Measurements from ENCODE around the gene DNER. TPM values are rescaled to one million over a fixed set of nuclear protein-coding genes. Genes with fewer than 3 reads are reported as not detected.
"Not testable (repeated sequence)": the region's sequence is repeated elsewhere in the genome, so short reads cannot be mapped to it uniquely, and the experiment has no call there.

The DNER gene
- total RNA-seq, 1 donor from 2014 or later = 0.10 TPM

- no peak for DNase-seq (ENCODE audit: low spot score)
- ATAC-seq = no peak
Measured at GRCh38 chr2:229519655-229520430, 194.5 kb downstream of the DNER start.

GRCh38 chr2:229514273-229514895 is 200.0 kb downstream of the DNER start:
- no peak for DNase-seq (ENCODE audit: low spot score)
- no peak for ATAC-seq

GRCh38 chr2:229511524-229511923 is 202.8 kb downstream of the DNER start:
- ATAC-seq (no peak), DNase-seq (ENCODE audit: low spot score) (no peak)

- not testable (repeated sequence) for ATAC-seq; DNase-seq (ENCODE audit: low spot score)
Measured at GRCh38 chr2:229506699-229507098, 207.7 kb downstream of the DNER start.

GRCh38 chr2:229501051-229501794 is 213.1 kb downstream of the DNER start:
- DNase-seq (ENCODE audit: low spot score) = no peak
- no peak for ATAC-seq

- DNase-seq (ENCODE audit: low spot score) = no peak
- ATAC-seq = no peak
Measured at GRCh38 chr2:229492034-229492433, 222.3 kb downstream of the DNER start.

GRCh38 chr2:229490167-229490566 is 224.2 kb downstream of the DNER start:
- DNase-seq (ENCODE audit: low spot score) (no peak), ATAC-seq (no peak)

- ATAC-seq (no peak), DNase-seq (ENCODE audit: low spot score) (no peak)
Measured at GRCh38 chr2:229489016-229489415, 225.3 kb downstream of the DNER start.

GRCh38 chr2:229488232-229488631 is 226.1 kb downstream of the DNER start:
- DNase-seq (ENCODE audit: low spot score) = no peak
- no peak for ATAC-seq

GRCh38 chr2:229486673-229487072 is 227.7 kb downstream of the DNER start:
- ATAC-seq = no peak
- DNase-seq (ENCODE audit: low spot score) = no peak

GRCh38 chr2:229485857-229486256 is 228.5 kb downstream of the DNER start:
- no peak for DNase-seq (ENCODE audit: low spot score)
- ATAC-seq = no peak

- DNase-seq (ENCODE audit: low spot score) (no peak), ATAC-seq (no peak)
Measured at GRCh38 chr2:229477269-229477755, 237.0 kb downstream of the DNER start.

GRCh38 chr2:229475778-229476177 is 238.6 kb downstream of the DNER start:
- DNase-seq (ENCODE audit: low spot score) (no peak), ATAC-seq (no peak)

- DNase-seq (ENCODE audit: low spot score) = no peak
- no peak for ATAC-seq
Measured at GRCh38 chr2:229474125-229474524, 240.2 kb downstream of the DNER start.

GRCh38 chr2:229470781-229471180 is 243.6 kb downstream of the DNER start:
- ATAC-seq (no peak), DNase-seq (ENCODE audit: low spot score) (no peak)

GRCh38 chr2:229467783-229468182 is 246.6 kb downstream of the DNER start:
- DNase-seq (ENCODE audit: low spot score) (no peak), ATAC-seq (no peak)

- DNase-seq (ENCODE audit: low spot score) (no peak), ATAC-seq (no peak)
Measured at GRCh38 chr2:229463841-229464346, 250.5 kb downstream of the DNER start.

- no peak for ATAC-seq
- no peak for DNase-seq (ENCODE audit: low spot score)
Measured at GRCh38 chr2:229462112-229462511, 252.2 kb downstream of the DNER start.

- ATAC-seq (no peak), DNase-seq (ENCODE audit: low spot score) (no peak)
Measured at GRCh38 chr2:229456091-229456490, 258.3 kb downstream of the DNER start.

GRCh38 chr2:229454934-229455631 is 259.3 kb downstream of the DNER start:
- no peak for ATAC-seq
- DNase-seq (ENCODE audit: low spot score) = no peak

GRCh38 chr2:229453230-229453629 is 261.1 kb downstream of the DNER start:
- DNase-seq (ENCODE audit: low spot score) (no peak), ATAC-seq (no peak)
